ENCODE measurements around the gene HDAC9. TPM values are rescaled to one million over a fixed set of nuclear protein-coding genes. Genes with fewer than 3 reads are reported as not detected.

HDAC9 gene
- total RNA-seq, 1 experiment from 2014 or later = 4.3 TPM

DNA sequence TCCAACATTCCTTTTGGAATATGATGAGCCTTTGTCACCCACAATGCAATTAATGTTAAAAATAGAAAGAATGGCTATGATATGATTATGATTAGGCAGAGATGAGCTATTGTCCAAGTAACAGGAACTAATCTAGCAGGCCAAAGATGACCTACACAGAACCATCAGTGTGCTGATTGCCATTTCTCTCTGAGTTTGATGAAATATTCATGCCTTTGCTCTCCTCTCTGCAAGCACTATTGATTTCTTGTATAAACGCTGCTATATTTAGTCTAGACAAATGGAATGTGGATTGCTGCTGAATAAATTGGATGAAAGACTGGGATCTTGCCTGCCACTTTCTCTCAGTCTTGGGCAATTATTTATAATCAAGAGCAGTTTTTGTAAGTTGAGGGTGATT is 85.4 kb downstream of the HDAC9 start:
- H3K4me2 ChIP-seq (ENCODE audit: low read length) = no peak overlapping the region
- no peak for DNase-seq (ENCODE audit: low read depth, low spot score)
- ChIA-PET POLR2A (no interaction called here), RAD21 (ENCODE audit: low non-redundant PET in 1 of 2, low total read pairs in 2 of 2, uncharacterized antibody in 2 of 2, unreplicated experiment in 2 of 2) (no interaction called here), CTCF (interaction anchor here (2.8 kb wide), 1 partner anchor 9 kb away, joined by 9 read pairs; no protein-coding TSS in a partner anchor)
- ATAC-seq = no peak
- H2AFZ ChIP-seq (ENCODE audit: low read depth, low read length, poor library complexity, severe bottlenecking) = no peak overlapping the region
- no peaks in the 10 kb centered on the region for H3K36me3 ChIP-seq (ENCODE audit: control insufficient read depth in 1 of 2, insufficient read depth in 2 of 2, low read length in 2 of 2)
- H3K9me2 ChIP-seq (ENCODE audit: insufficient read depth) = no peaks in the 10 kb centered on the region
- no TSS peak for BruUV-seq (replicated peaks)
- TF ChIP-seq SRF (IDR thresholded peaks at IDR 0.05; ENCODE audit: low read depth) (no peak), CBX3 (IDR thresholded peaks at IDR 0.05; ENCODE audit: low read depth) (no peak), EZH2phosphoT487 (IDR thresholded peaks at IDR 0.05; ENCODE audit: borderline replicate concordance) (no peak), FOSL1 (IDR thresholded peaks at IDR 0.05; ENCODE audit: low read depth) (no peak), TCF7L2 (IDR thresholded peaks at IDR 0.05; ENCODE audit: borderline replicate concordance, extremely low read depth, insufficient read depth, insufficient read length) (no peak)
- TF ChIP-seq, protein P1, sequence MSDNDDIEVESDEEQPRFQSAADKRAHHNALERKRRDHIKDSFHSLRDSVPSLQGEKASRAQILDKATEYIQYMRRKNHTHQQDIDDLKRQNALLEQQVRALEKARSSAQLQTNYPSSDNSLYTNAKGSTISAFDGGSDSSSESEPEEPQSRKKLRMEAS (IDR thresholded peaks at IDR 0.05) = no peak
- no peaks in the 10 kb centered on the region for H3K79me2 ChIP-seq (ENCODE audit: insufficient read depth, low read length)
- H3K9ac ChIP-seq (ENCODE audit: low read length) = no peak overlapping the region
- H3K9me3 ChIP-seq (ENCODE audit: control insufficient read depth in 1 of 2, insufficient read depth in 1 of 2, low read depth in 1 of 2, low read length in 2 of 2) = no peaks in the 10 kb centered on the region
- peaks cover 2 to 3% of the 10 kb centered on the region in 2 experiments; a peak in 3 of 4 replicates for H3K4me1 ChIP-seq (ENCODE audit: control insufficient read depth in 1 of 2, insufficient read depth in 2 of 2, low read length in 2 of 2)
- no peaks in the 10 kb centered on the region for H3K27me3 ChIP-seq (ENCODE audit: insufficient read depth, low read length)
- intact Hi-C loops (cut with micrococcal nuclease) = no loop called here
- H3K27ac ChIP-seq (ENCODE audit: low read depth, low read length) = no peak overlapping the region
- H4K20me1 ChIP-seq (ENCODE audit: insufficient read depth) = no peaks in the 10 kb centered on the region
- no peak overlapping the region for H3K4me3 ChIP-seq (replicated peaks in 1 of 2; ENCODE audit: low read depth in 1 of 2, low read length in 2 of 2)

DNA sequence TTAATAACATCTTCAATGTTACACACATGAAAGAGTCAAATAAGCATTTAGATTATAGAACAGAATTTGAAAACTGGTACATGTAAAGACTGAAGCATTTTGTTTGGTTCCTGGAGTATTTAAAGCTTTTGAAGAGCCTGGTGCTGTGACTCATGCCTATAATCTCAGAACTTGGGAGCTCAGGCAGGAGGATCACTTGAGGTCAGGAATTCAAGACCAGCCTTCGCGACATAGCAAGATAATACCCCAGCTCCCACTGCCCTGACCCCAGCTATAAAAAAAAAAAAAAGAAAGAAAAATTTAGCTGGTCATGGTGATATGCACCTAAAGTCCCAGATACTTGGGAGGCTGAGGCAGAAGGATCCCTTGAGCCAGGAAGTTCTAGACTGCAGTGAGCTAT is 87.8 kb downstream of the HDAC9 start:
- DNase-seq (ENCODE audit: low read depth, low spot score) (no peak), ATAC-seq (no peak)
- Histone ChIP-seq H3K27me3 (ENCODE audit: insufficient read depth, low read length) (no peaks in the 10 kb centered on the region), H4K20me1 (ENCODE audit: insufficient read depth) (no peaks in the 10 kb centered on the region), H3K4me2 (ENCODE audit: low read length) (no peak overlapping the region), H3K9me3 (ENCODE audit: control insufficient read depth in 1 of 2, insufficient read depth in 1 of 2, low read depth in 1 of 2, low read length in 2 of 2) (no peaks in the 10 kb centered on the region), H3K4me1 (ENCODE audit: control insufficient read depth in 1 of 2, insufficient read depth in 2 of 2, low read length in 2 of 2) (no peaks in the 10 kb centered on the region; a peak in 1 of 4 replicates), H3K27ac (ENCODE audit: low read depth, low read length) (no peak overlapping the region), H3K36me3 (ENCODE audit: control insufficient read depth in 1 of 2, insufficient read depth in 2 of 2, low read length in 2 of 2) (no peaks in the 10 kb centered on the region), H3K9ac (ENCODE audit: low read length) (no peak overlapping the region), H3K9me2 (ENCODE audit: insufficient read depth) (no peaks in the 10 kb centered on the region), H3K79me2 (ENCODE audit: insufficient read depth, low read length) (no peaks in the 10 kb centered on the region), H2AFZ (ENCODE audit: low read depth, low read length, poor library complexity, severe bottlenecking) (no peak overlapping the region), H3K4me3 (replicated peaks in 1 of 2; ENCODE audit: low read depth in 1 of 2, low read length in 2 of 2) (no peak overlapping the region)
- ChIA-PET RAD21 (ENCODE audit: low non-redundant PET in 1 of 2, low total read pairs in 2 of 2, uncharacterized antibody in 2 of 2, unreplicated experiment in 2 of 2) (no interaction called here), POLR2A (no interaction called here), CTCF (interaction anchor here (1.0 to 1.1 kb wide), 2 partner anchors 11 to 13 kb away, joined by 3 to 5 read pairs; no protein-coding TSS in a partner anchor)
- BruUV-seq (replicated peaks) = no TSS peak
- intact Hi-C loops (cut with micrococcal nuclease) = no loop called here
- no peak for TF ChIP-seq CEBPB (IDR thresholded peaks at IDR 0.05; ENCODE audit: low read depth)
- TF ChIP-seq, protein P2, sequence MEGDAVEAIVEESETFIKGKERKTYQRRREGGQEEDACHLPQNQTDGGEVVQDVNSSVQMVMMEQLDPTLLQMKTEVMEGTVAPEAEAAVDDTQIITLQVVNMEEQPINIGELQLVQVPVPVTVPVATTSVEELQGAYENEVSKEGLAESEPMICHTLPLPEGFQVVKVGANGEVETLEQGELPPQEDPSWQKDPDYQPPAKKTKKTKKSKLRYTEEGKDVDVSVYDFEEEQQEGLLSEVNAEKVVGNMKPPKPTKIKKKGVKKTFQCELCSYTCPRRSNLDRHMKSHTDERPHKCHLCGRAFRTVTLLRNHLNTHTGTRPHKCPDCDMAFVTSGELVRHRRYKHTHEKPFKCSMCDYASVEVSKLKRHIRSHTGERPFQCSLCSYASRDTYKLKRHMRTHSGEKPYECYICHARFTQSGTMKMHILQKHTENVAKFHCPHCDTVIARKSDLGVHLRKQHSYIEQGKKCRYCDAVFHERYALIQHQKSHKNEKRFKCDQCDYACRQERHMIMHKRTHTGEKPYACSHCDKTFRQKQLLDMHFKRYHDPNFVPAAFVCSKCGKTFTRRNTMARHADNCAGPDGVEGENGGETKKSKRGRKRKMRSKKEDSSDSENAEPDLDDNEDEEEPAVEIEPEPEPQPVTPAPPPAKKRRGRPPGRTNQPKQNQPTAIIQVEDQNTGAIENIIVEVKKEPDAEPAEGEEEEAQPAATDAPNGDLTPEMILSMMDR (IDR thresholded peaks at IDR 0.05 in 2 of 3, conservative IDR thresholded peaks at IDR 0.05 in 1 of 3; ENCODE audit: borderline replicate concordance in 1 of 3, insufficient read depth in 1 of 3, low read depth in 2 of 3, low read length in 2 of 3) = no peak
